Lower leg skin (tissue), 3 donors: ENCODE data around the gene MAP1LC3B2.

Experiments
- CTCF ChIP-seq, 3 donors: fragments of 450-650 bp; IDR thresholded peaks; one replicate each; pipeline ENCODE4 v1.5.1; 2016; ENCODE audit warnings: antibody characterized with exemption in 3 of 3, mild to moderate bottlenecking in 3 of 3, moderate library complexity in 2 of 3
- POLR2A ChIP-seq, 2 donors: fragments of 450-650 bp; IDR thresholded peaks; one replicate each; pipeline ENCODE4 v1.6.1; 2016 to 2017; ENCODE audit warnings: antibody characterized with exemption in 2 of 2, mild to moderate bottlenecking in 1 of 2, moderate library complexity in 1 of 2

GRCh38 chr12:116568203-116568602, 9.0 kb downstream of the MAP1LC3B2 start:
- TF ChIP-seq POLR2A (IDR thresholded peaks at IDR 0.05) (no peak), CTCF (IDR thresholded peaks at IDR 0.05) (no peak)
